ENCODE results near the gene RBBP8.

Gene RBBP8

DNA sequence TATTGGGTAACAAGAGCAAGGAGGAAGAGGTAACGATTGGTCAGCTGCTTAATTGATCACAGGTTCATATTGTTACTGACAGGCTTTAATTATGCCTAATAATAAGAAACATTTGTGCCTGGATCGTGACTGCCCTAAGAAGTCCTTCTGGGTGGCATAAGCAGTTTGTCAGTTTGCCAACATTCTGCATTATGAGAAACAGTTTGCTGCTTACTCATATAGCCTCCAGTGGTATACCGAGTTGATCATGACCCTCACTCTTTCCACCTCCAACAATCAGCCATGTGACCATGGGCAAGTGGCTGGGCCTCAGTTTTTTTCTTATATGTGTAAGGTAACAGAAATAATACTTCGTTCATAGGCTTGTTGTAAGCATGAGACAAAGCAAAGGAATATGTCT lies 105.6 kb downstream of the RBBP8 start:
- TF ChIP-seq, protein P1, sequence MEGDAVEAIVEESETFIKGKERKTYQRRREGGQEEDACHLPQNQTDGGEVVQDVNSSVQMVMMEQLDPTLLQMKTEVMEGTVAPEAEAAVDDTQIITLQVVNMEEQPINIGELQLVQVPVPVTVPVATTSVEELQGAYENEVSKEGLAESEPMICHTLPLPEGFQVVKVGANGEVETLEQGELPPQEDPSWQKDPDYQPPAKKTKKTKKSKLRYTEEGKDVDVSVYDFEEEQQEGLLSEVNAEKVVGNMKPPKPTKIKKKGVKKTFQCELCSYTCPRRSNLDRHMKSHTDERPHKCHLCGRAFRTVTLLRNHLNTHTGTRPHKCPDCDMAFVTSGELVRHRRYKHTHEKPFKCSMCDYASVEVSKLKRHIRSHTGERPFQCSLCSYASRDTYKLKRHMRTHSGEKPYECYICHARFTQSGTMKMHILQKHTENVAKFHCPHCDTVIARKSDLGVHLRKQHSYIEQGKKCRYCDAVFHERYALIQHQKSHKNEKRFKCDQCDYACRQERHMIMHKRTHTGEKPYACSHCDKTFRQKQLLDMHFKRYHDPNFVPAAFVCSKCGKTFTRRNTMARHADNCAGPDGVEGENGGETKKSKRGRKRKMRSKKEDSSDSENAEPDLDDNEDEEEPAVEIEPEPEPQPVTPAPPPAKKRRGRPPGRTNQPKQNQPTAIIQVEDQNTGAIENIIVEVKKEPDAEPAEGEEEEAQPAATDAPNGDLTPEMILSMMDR (IDR thresholded peaks at IDR 0.05; ENCODE audit: low read depth, low read length, missing control alignments) = no peak
- DNase-seq (ENCODE audit: low read depth) = no peak
- H3K4me3 ChIP-seq (ENCODE audit: low read depth, low read length) = no peak overlapping the region

DNA sequence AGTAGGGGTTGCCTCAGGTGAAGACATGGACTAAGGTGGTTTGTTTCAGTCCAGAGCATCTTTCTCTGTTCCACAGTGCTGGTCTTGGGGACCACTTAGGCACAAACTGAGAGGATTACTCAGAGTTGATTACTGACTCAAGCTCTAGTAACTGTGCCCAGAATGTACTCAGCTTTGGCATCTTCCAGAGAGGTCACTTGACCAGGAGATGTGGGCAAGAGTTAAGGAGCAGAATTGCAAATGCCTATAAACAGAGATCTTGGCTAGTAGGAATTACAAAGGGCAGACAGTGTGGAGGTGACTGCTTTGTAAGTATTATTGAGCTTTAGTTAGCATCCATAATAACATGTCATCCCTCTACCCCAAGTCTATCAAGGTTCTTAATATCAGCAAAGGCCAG lies 109.0 kb downstream of the RBBP8 start:
- DNase-seq (ENCODE audit: low read depth) = no peak
- TF ChIP-seq, protein P1 (IDR thresholded peaks at IDR 0.05; ENCODE audit: low read depth, low read length, missing control alignments) = no peak
- no peak overlapping the region for H3K4me3 ChIP-seq (ENCODE audit: low read depth, low read length)

DNA sequence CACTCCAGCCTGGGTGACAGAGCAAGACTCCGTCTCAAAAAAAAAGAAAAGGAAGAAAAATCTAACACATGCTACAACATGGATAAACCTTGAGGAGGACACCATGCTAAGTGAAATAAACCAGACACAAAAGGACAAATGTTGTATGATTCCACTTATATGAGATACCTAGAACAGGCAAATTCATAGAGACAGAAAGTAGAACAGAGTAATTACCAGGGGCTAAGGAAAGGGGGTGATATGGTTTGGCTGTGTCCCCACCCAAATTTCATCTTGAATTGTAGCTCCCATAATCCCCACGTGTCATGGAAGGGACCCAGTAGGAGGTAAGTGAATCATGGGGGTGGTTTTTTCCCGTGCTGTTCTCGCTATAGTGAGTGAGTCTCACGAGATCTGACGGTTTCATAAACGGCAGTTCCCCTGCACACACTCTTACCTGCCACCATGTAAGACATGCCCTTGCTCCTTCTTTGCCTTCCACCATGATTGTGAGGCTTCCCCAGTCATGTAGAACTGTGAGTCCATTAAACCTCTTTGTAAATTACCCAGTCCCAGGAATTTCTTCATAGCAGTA lies 110.8 kb downstream of the RBBP8 start:
- TF ChIP-seq, protein P1 (IDR thresholded peaks at IDR 0.05; ENCODE audit: low read depth, low read length, missing control alignments) = no peak
- no peak overlapping the region for H3K4me3 ChIP-seq (ENCODE audit: low read depth, low read length)
- DNase-seq (ENCODE audit: low read depth) = no peak

DNA sequence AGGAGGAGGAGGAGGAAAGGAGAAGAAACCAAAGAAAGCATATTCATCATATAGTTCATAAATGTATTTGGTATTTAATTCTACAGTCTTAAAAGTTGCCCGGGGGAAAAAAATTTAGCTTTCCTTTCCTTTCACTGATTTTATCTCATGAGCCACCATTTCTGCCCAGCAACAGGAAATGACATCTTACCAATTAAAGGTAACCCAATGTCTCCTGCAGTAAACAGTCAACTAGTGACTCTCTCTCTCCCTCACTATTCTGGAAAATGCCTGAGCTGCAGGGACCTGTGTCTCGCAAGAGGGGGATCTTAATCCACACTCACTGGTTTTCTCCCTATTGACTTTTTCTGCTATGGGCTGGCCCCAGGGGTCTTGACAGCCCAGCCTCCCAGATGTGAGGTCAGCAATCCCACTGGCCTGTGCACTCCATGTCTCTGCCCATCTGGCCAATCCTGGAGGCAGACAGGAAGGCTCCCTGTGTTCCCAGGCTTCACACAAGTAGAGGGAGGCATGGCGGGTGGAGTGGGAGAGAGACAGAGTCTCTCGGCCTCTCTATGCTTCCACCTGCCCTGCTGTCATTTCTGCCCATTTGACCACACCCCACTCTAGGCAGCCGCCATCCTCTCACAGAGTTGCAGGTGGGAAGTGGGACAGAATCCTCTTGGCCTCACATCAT lies 116.7 kb downstream of the RBBP8 start:
- no peak for DNase-seq (ENCODE audit: low read depth)
- TF ChIP-seq, protein P1 (IDR thresholded peaks at IDR 0.05; ENCODE audit: low read depth, low read length, missing control alignments) = no peak
- no peak overlapping the region for H3K4me3 ChIP-seq (ENCODE audit: low read depth, low read length)

DNA sequence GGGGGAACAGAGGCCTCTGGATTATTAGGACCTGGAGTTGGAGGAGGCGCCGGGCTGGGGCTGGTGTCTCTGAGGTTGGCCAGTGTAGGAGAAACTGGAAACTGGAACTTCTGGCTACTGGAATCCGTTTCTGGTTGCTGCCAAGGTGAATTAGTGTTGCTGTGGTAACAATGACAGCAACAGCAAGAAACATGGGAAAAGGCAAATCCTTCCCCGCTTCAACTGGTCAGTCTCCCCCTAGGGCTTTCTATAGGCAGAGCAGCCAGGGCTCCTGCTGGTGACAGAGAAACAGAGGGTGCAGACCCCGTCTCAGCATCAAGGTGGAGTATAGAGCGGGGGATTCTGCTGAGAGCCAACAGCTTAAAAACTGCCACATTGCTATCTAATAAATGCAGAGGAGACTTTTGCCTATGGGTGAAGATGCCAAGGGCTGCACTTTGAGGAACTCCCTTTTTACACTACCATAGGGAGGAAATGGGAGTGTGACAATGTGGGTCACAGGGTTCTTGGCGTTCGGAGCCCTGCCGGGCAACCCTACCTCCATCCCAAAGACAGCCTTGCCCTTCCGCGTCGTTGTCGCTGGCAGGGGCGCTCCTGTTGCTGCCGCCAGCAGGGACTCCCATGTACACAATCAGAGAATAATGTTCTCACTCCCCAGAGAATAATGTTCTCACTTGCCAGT lies 120.8 kb downstream of the RBBP8 start:
- DNase-seq (ENCODE audit: low read depth) = no peak
- TF ChIP-seq, protein P1 (IDR thresholded peaks at IDR 0.05; ENCODE audit: low read depth, low read length, missing control alignments) = no peak

DNA sequence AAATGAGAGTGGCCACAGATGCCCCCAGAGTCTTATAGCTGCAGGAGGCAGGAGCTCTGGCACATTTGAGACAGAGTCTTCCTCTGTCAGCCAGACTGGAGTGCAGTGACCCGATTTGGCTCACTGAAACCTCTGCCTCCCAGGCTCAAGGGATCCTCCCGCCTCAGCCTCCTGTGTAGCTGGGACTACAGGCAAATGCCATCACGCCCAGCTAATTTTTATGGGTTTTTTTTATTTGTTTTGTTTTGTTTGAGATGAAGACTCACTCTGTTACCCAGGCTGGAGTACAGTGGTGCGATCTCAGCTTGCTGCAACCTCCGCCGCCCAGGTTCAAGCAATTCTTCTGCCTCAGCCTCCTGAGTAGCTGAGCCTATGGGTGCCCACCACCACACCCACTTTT lies 121.4 kb downstream of the RBBP8 start:
- H3K4me3 ChIP-seq (ENCODE audit: low read depth, low read length) = no peak overlapping the region
- DNase-seq (ENCODE audit: low read depth) = no peak
- TF ChIP-seq, protein P1 (IDR thresholded peaks at IDR 0.05; ENCODE audit: low read depth, low read length, missing control alignments) = no peak

More for the DNA sequence above, 120.8 kb downstream of the RBBP8 start:
- no peak overlapping the region for H3K4me3 ChIP-seq (ENCODE audit: low read depth, low read length)

Measured in GM12864 (cell line).